IMR-90 (cell line): Measurements from ENCODE around the gene LTB4R2. TPM values are rescaled to one million over a fixed set of nuclear protein-coding genes. Genes with fewer than 3 reads are reported as not detected.

Source experiments
- ATAC-seq: fragments of 200-7000 bp; cut with Tn5 transposase; 2 replicates; pipeline ENCODE4 v1.9.1; 2020; ENCODE audit warnings: low read depth, mild to moderate bottlenecking, moderate library complexity
- BruUV-seq: library from RNA; stranded (reverse); fragments of 400-500 nt; replicated peaks from 2 replicates; lab custom pipeline; 2021; lab: Mats Ljungman, UMichigan
- CTCF ChIA-PET: fragments of 300-600 bp; formaldehyde crosslinking; extraction: SDS; loops from one replicate; lab custom pipeline; 2021; ENCODE audit warnings: antibody characterized with exemption; lab: Yijun Ruan, JAX
- POLR2A ChIA-PET: fragments of 300-600 bp; sonication (Branson Sonifier 250); formaldehyde crosslinking; loops from one replicate; lab custom pipeline; 2022; ENCODE audit warnings: antibody characterized with exemption; ENCODE audit not compliant: unreplicated experiment; lab: Charles Lee
- DNase-seq: peaks from one replicate; pipeline ENCODE4 v3.0.0; 2013
- H2AFZ ChIP-seq: replicated peaks from 2 replicates; pipeline ENCODE3; 2013; ENCODE audit warnings: low read length, mild to moderate bottlenecking; ENCODE audit not compliant: poor library complexity
- H2AK5ac ChIP-seq: 2 replicates; pipeline ENCODE4 v1.6.1; 2013; ENCODE audit warnings: low read depth, low read length, inconsistent platforms
- H2AK9ac ChIP-seq: replicated peaks from 2 replicates; pipeline ENCODE3; 2013; ENCODE audit warnings: mild to moderate bottlenecking, low read depth, low read length, moderate library complexity; ENCODE audit not compliant: poor library complexity
- H2BK120ac ChIP-seq: 2 replicates; pipeline ENCODE4 v1.6.1; 2013; ENCODE audit warnings: low read depth, low read length, inconsistent platforms
- H2BK15ac ChIP-seq: 3 replicates; pipeline ENCODE4 v1.6.1; 2013; ENCODE audit warnings: low read depth, low read length, inconsistent platforms
- H2BK20ac ChIP-seq: 2 replicates; pipeline ENCODE4 v1.6.1; 2013; ENCODE audit warnings: low read depth, mild to moderate bottlenecking, inconsistent platforms, low read length, moderate library complexity
- H2BK5ac ChIP-seq: 2 replicates; pipeline ENCODE4 v1.6.1; 2013; ENCODE audit warnings: mild to moderate bottlenecking, low read depth, low read length, inconsistent platforms; ENCODE audit not compliant: poor library complexity, severe bottlenecking
- H3K14ac ChIP-seq: replicated peaks from 2 replicates; pipeline ENCODE4 v1.6.1; 2013; ENCODE audit warnings: low read depth, low read length, inconsistent platforms
- H3K18ac ChIP-seq: 2 replicates; pipeline ENCODE4 v1.6.1; 2013; ENCODE audit warnings: low read depth, low read length, control low read depth
- H3K23ac ChIP-seq: 2 replicates; pipeline ENCODE4 v1.6.1; 2013; ENCODE audit warnings: low read depth, low read length, inconsistent platforms
- H3K27ac ChIP-seq: 2 replicates; pipeline ENCODE4 v1.5.1; 2013; ENCODE audit warnings: mild to moderate bottlenecking, control low read depth, low read length; ENCODE audit not compliant: insufficient read depth
- H3K27me3 ChIP-seq: 2 replicates; pipeline ENCODE4 v1.6.1; 2013; ENCODE audit warnings: low read length; ENCODE audit not compliant: control insufficient read depth, insufficient read depth
- H3K36me3 ChIP-seq: 2 replicates; pipeline ENCODE4 v1.6.1; 2013; ENCODE audit warnings: low read length, mixed read lengths; ENCODE audit not compliant: control insufficient read depth, insufficient read depth
- H3K4ac ChIP-seq: 2 replicates; pipeline ENCODE4 v1.6.1; 2013; ENCODE audit warnings: low read depth, low read length, inconsistent platforms
- H3K4me1 ChIP-seq: 2 replicates; pipeline ENCODE4 v1.6.1; 2013; ENCODE audit warnings: low read length, mixed read lengths; ENCODE audit not compliant: control insufficient read depth, insufficient read depth
- H3K4me2 ChIP-seq: 2 replicates; pipeline ENCODE4 v1.6.1; 2013; ENCODE audit warnings: low read depth, mild to moderate bottlenecking, control low read depth, low read length, moderate library complexity
- H3K4me3 ChIP-seq: 2 replicates; pipeline ENCODE4 v1.5.1; 2013; ENCODE audit warnings: low read depth, mild to moderate bottlenecking, control low read depth, low read length, moderate library complexity; ENCODE audit not compliant: insufficient read depth
- H3K56ac ChIP-seq: 2 replicates; pipeline ENCODE4 v1.6.1; 2013; ENCODE audit warnings: low read length, inconsistent platforms; ENCODE audit not compliant: insufficient read depth; ENCODE audit errors: extremely low read depth
- H3K79me1 ChIP-seq, 2 experiments: 2 replicates each; pipeline ENCODE4 v1.6.1; 2013; ENCODE audit warnings: low read length in 2 of 2, inconsistent platforms in 1 of 2, low read depth in 1 of 2
- H3K9ac ChIP-seq: 2 replicates; pipeline ENCODE4 v1.6.1; 2013; ENCODE audit warnings: low read depth, low read length, control low read depth
- H3K9me1 ChIP-seq: 2 replicates; pipeline ENCODE4 v1.6.1; 2013; ENCODE audit warnings: low read length, inconsistent platforms; ENCODE audit not compliant: insufficient read depth
- H3K9me3 ChIP-seq: 2 replicates; pipeline ENCODE4 v1.6.1; 2013; ENCODE audit warnings: low read length; ENCODE audit not compliant: control insufficient read depth, insufficient read depth
- H4K20me1 ChIP-seq: 2 replicates; pipeline ENCODE4 v1.6.1; 2013; ENCODE audit warnings: low read length, inconsistent platforms; ENCODE audit not compliant: insufficient read depth
- H4K5ac ChIP-seq: 2 replicates; pipeline ENCODE4 v1.6.1; 2013; ENCODE audit warnings: mild to moderate bottlenecking, low read depth, low read length, control low read depth
- H4K8ac ChIP-seq, 2 experiments: 2 replicates each; pipeline ENCODE4 v1.6.1; 2013; ENCODE audit warnings: low read depth in 2 of 2, low read length in 2 of 2, control low read depth in 1 of 2, inconsistent platforms in 1 of 2
- H4K91ac ChIP-seq: 2 replicates; pipeline ENCODE4 v1.6.1; 2013; ENCODE audit warnings: low read depth, low read length, inconsistent platforms; ENCODE audit not compliant: insufficient read depth
- CEBPB ChIP-seq: IDR thresholded peaks from 2 replicates; pipeline ENCODE4 v1.6.1; 2012; ENCODE audit warnings: low read depth, low read length, improper control_type of control experiment
- CHD1 ChIP-seq: IDR thresholded peaks from 2 replicates; pipeline ENCODE4 v1.6.1; 2012; ENCODE audit warnings: low read depth, low read length, improper control_type of control experiment
- CTCF ChIP-seq: conservative IDR thresholded peaks from 2 replicates; pipeline ENCODE4 v1.5.1; 2012; ENCODE audit warnings: mild to moderate bottlenecking, low read depth, low read length, improper control_type of control experiment
- ELK1 ChIP-seq: fragments of 150-350 bp; IDR thresholded peaks from 2 replicates; pipeline ENCODE4 v1.6.1; 2016; ENCODE audit warnings: low read depth, mild to moderate bottlenecking, low read length, moderate library complexity, borderline replicate concordance
- FOS ChIP-seq: fragments of 150-350 bp; IDR thresholded peaks from 2 replicates; pipeline ENCODE4 v1.6.1; 2016; ENCODE audit warnings: low read depth, low read length
- MAFK ChIP-seq: IDR thresholded peaks from 2 replicates; pipeline ENCODE4 v1.6.1; 2012; ENCODE audit warnings: low read depth, low read length, improper control_type of control experiment
- MXI1 ChIP-seq: IDR thresholded peaks from 2 replicates; pipeline ENCODE4 v1.6.1; 2012; ENCODE audit warnings: low read depth, mild to moderate bottlenecking, low read length, moderate library complexity, borderline replicate concordance
- NFE2L2 ChIP-seq: fragments of 150-350 bp; IDR thresholded peaks from 2 replicates; pipeline ENCODE4 v1.6.1; 2016; ENCODE audit warnings: low read depth, mild to moderate bottlenecking, low read length
- RCOR1 ChIP-seq: IDR thresholded peaks from 2 replicates; pipeline ENCODE4 v1.6.1; 2012; ENCODE audit warnings: mild to moderate bottlenecking, low read length, improper control_type of control experiment; ENCODE audit not compliant: insufficient replicate concordance
- RFX5 ChIP-seq: IDR thresholded peaks from 2 replicates; pipeline ENCODE4 v1.8.0; 2012; ENCODE audit warnings: low read depth, mild to moderate bottlenecking, low read length, moderate library complexity
- SMC3 ChIP-seq: fragments of 150-350 bp; IDR thresholded peaks from 2 replicates; pipeline ENCODE4 v1.6.1; 2016; ENCODE audit warnings: low read depth, mild to moderate bottlenecking, antibody characterized with exemption, low read length, moderate library complexity
- WGBS, 2 experiments: methylation state at CpG; one replicate each; pipeline versions ENCODE4 v1.1.5 to v1.1.7; 2013; ENCODE audit warnings: missing lambda C conversion rate in 2 of 2; ENCODE audit not compliant: insufficient read length in 1 of 2; ENCODE audit errors: extremely low coverage in 2 of 2; 5-methylcytosine and 5-hydroxymethylcytosine counted together
- dilution Hi-C: fragments of 300-500 bp; cut with HindIII; formaldehyde crosslinking; loops from one replicate; pipeline ENCODE4 v1.14.3; 2018; ENCODE audit warnings: low sequenced_read_pairs; ENCODE audit not compliant: unreplicated experiment
- in situ Hi-C: fragments of 300-500 bp; cut with MboI; formaldehyde crosslinking; loops from 3 replicates; pipeline ENCODE4 v1.14.3; 2019; ENCODE audit warnings: low sequenced_read_pairs, inconsistent platforms, mixed read lengths
- intact Hi-C: fragments of 100-400 bp; cut with micrococcal nuclease; formaldehyde crosslinking; loops from 2 replicates; pipeline ENCODE4 v1.10.0; 2022
- polyA plus RNA-seq, 3 experiments: library from polyadenylated mRNA; depleted of rRNA; stranded (reverse); fragments of >200 nt; gene quantifications; 2 replicates each; pipeline ENCODE4 v1.2.3, GENCODE V29; 2012; ENCODE audit warnings: low replicate concordance in 1 of 3
- total RNA-seq: library from RNA; depleted of rRNA; stranded (reverse); fragments of >200 nt; gene quantifications from 2 replicates; pipeline ENCODE4 v1.2.3, GENCODE V29; 2012

Gene LTB4R2
- total and polyA plus RNA-seq, 2 of the 4 experiments (the other 2 are of a cell fraction): 0.72 to 1.7 TPM

GRCh38 chr14:24290746-24291145, 19.2 kb upstream of the LTB4R2 start (continued):
- TF ChIP-seq CTCF: no peak

- Histone ChIP-seq H3K4ac (no peak overlapping the region), H3K4me2 (no peak overlapping the region), H3K56ac (no peak overlapping the region), H3K9me1 (no peaks in the 10 kb centered on the region), H3K18ac (no peak overlapping the region), H2BK15ac (no peak overlapping the region), H3K4me1 (peaks cover 1% of the 10 kb centered on the region), H4K5ac (no peak overlapping the region), H3K23ac (no peak overlapping the region), H4K8ac (no peak overlapping the region), H3K9me3 (no peaks in the 10 kb centered on the region), H3K27ac (no peak overlapping the region), H3K36me3 (peaks cover 28% of the 10 kb centered on the region), H2AK9ac (no peak overlapping the region), H4K20me1 (no peaks in the 10 kb centered on the region), H2BK120ac (no peak overlapping the region), H3K14ac (no peak overlapping the region), H3K27me3 (no peaks in the 10 kb centered on the region), H2AFZ (no peak overlapping the region), H2BK5ac (no peak overlapping the region), H2BK20ac (no peak overlapping the region), H2AK5ac (no peak overlapping the region), H3K4me3 (no peak overlapping the region), H3K79me1 (0 out of 4 replicates have a peak, but pooled peaks cover 2 to 4% of the 10 kb centered on the region in 2 experiments), H3K9ac (no peak overlapping the region), H4K91ac (no peak overlapping the region)
- CTCF ChIA-PET: interaction anchor here (2.1 kb wide), 1 partner anchor 16 kb away, joined by 5 read pairs; the partner anchor contains the start of gene CIDEB
- BruUV-seq: no TSS peak
- no peak for ATAC-seq
- WGBS, 2 experiments: no CpG with 5 or more reads among the region's 3 CpGs
- in situ Hi-C loops (no loop called here), intact Hi-C loops (loop anchor here (10.0 kb wide), 1 partner anchor 307 kb away; the partner anchor contains the start of gene DHRS4L2), dilution Hi-C loops (no loop called here)
- no peak for DNase-seq
- TF ChIP-seq CHD1: no peak
- TF ChIP-seq MXI1: no peak
- no peak for TF ChIP-seq NFE2L2
- TF ChIP-seq RCOR1: no peak
- TF ChIP-seq ELK1: no peak
- no peak for TF ChIP-seq FOS
- TF ChIP-seq CEBPB: no peak
- no peak for TF ChIP-seq SMC3
- TF ChIP-seq RFX5: no peak
- TF ChIP-seq MAFK: no peak
- POLR2A ChIA-PET: no interaction called here
These were observed 18.4 kb upstream of the LTB4R2 start for GRCh38 chr14:24291446-24292117.
